GM12874 (cell line): ENCODE results near the gene MAPK8IP2.

Source experiments
- CTCF ChIP-seq: IDR thresholded peaks from 2 replicates; pipeline ENCODE4 v1.5.1; 2011; ENCODE audit warnings: low read depth, mild to moderate bottlenecking, control low read depth, low read length, moderate library complexity; ENCODE audit not compliant: insufficient read depth

Gene MAPK8IP2

GRCh38 chr22:50620593-50621355 lies 20.2 kb downstream of the MAPK8IP2 start:
- no peak; the same call in 1 of the 2 replicates for TF ChIP-seq CTCF

GRCh38 chr22:50621356-50621880 lies 20.8 kb downstream of the MAPK8IP2 start:
- no peak for TF ChIP-seq CTCF

GRCh38 chr22:50621948-50622722 lies 21.5 kb downstream of the MAPK8IP2 start:
- peak; percentile 49 for TF ChIP-seq CTCF

- no peak for TF ChIP-seq CTCF
These were observed 22.2 kb downstream of the MAPK8IP2 start for GRCh38 chr22:50622723-50623327.

GRCh38 chr22:50624347-50625130 lies 23.9 kb downstream of the MAPK8IP2 start:
- TF ChIP-seq CTCF: no peak

GRCh38 chr22:50625131-50625567 lies 24.6 kb downstream of the MAPK8IP2 start:
- no peak for TF ChIP-seq CTCF
